A549 (cell line): Measurements from ENCODE around the gene SVOPL.

Experiments used
- CHD4 ChIP-seq: fragments of 200-600 bp; sonication (generic); IDR thresholded peaks from 2 replicates; pipeline ENCODE4 v1.6.1; 2016; ENCODE audit warnings: antibody characterized with exemption, mild to moderate bottlenecking, borderline replicate concordance
- EP300 ChIP-seq, 2 experiments: fragments of >200 bp; sonication (Bioruptor Twin); formaldehyde crosslinking; IDR thresholded peaks; 2 replicates in 1 of 2; 3 replicates in 1 of 2; pipeline ENCODE4 v1.6.1; 2016 to 2017
- HOXB13 ChIP-seq: fragments of 250-450 bp; sonication (Bioruptor Pico); IDR thresholded peaks from 2 replicates; pipeline ENCODE4 v1.5.0; 2020; ENCODE audit warnings: low read depth, mild to moderate bottlenecking, moderate library complexity
- KDM1A ChIP-seq: fragments of 200-600 bp; sonication (generic); IDR thresholded peaks from 2 replicates; pipeline ENCODE4 v1.6.1; 2016; ENCODE audit warnings: low read depth, mild to moderate bottlenecking
- MAZ ChIP-seq: fragments of 150-350 bp; IDR thresholded peaks from 2 replicates; pipeline ENCODE4 v1.6.1; 2014; ENCODE audit warnings: antibody characterized with exemption, low read depth, low read length, borderline replicate concordance
- POLR2A ChIP-seq: IDR thresholded peaks from 2 replicates; pipeline ENCODE4 v1.6.1; 2012; ENCODE audit warnings: mild to moderate bottlenecking, low read length
- RAD21 ChIP-seq, 2 experiments: fragments of >200 bp in 1 of 2; sonication (Bioruptor Twin) in 1 of 2; formaldehyde crosslinking in 1 of 2; IDR thresholded peaks in 1 of 2; conservative IDR thresholded peaks in 1 of 2; 2 replicates in 1 of 2; 3 replicates in 1 of 2; pipeline ENCODE4 v1.6.1; 2012 to 2018; ENCODE audit warnings: inconsistent platforms in 1 of 2
- TF ChIP-seq, protein P1 (sequence below): fragments of >200 bp; sonication (Bioruptor Twin); formaldehyde crosslinking; IDR thresholded peaks from 3 replicates; pipeline ENCODE4 v1.5.1; 2016
- TF ChIP-seq, protein P2 (sequence below): fragments of 450-650 bp; IDR thresholded peaks from 2 replicates; pipeline ENCODE4 v1.6.1; 2014; ENCODE audit warnings: antibody characterized with exemption
- TF ChIP-seq, protein P3 (sequence below): fragments of 200-600 bp; sonication (generic); IDR thresholded peaks from 2 replicates; pipeline ENCODE4 v1.6.1; 2016; ENCODE audit warnings: antibody characterized with exemption, mild to moderate bottlenecking, moderate library complexity

DNA sequence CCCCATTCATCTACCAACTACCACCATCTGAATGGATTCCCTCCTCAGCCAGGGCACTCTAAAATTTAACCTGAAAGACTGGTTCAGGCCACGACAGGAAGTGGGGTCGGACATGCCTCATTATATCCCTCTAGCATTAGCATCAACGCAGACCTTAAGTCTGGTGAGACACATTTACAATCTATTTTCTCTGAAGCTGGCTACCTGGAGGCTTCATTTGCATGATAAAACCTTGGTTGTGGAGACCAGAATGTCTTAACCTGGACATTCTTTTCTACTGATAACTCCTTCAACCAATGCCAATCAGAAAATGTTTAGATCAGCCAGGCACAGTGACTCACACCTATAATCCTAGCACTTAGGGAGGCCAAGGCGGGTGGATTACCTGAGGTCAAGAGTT lies 42.3 kb downstream of the SVOPL start:
- TF ChIP-seq, protein P1, sequence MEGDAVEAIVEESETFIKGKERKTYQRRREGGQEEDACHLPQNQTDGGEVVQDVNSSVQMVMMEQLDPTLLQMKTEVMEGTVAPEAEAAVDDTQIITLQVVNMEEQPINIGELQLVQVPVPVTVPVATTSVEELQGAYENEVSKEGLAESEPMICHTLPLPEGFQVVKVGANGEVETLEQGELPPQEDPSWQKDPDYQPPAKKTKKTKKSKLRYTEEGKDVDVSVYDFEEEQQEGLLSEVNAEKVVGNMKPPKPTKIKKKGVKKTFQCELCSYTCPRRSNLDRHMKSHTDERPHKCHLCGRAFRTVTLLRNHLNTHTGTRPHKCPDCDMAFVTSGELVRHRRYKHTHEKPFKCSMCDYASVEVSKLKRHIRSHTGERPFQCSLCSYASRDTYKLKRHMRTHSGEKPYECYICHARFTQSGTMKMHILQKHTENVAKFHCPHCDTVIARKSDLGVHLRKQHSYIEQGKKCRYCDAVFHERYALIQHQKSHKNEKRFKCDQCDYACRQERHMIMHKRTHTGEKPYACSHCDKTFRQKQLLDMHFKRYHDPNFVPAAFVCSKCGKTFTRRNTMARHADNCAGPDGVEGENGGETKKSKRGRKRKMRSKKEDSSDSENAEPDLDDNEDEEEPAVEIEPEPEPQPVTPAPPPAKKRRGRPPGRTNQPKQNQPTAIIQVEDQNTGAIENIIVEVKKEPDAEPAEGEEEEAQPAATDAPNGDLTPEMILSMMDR = no peak
- TF ChIP-seq, protein P2, sequence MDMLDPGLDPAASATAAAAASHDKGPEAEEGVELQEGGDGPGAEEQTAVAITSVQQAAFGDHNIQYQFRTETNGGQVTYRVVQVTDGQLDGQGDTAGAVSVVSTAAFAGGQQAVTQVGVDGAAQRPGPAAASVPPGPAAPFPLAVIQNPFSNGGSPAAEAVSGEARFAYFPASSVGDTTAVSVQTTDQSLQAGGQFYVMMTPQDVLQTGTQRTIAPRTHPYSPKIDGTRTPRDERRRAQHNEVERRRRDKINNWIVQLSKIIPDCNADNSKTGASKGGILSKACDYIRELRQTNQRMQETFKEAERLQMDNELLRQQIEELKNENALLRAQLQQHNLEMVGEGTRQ = no peak
- TF ChIP-seq MAZ = no peak
- TF ChIP-seq POLR2A = no peak
- TF ChIP-seq CHD4 = no peak
- TF ChIP-seq RAD21 (conservative IDR thresholded peaks at IDR 0.05 in 1 of 2, IDR thresholded peaks at IDR 0.05 in 1 of 2) = no peak
- TF ChIP-seq HOXB13 (CRISPR knock-in tag) = no peak
- TF ChIP-seq, protein P3, sequence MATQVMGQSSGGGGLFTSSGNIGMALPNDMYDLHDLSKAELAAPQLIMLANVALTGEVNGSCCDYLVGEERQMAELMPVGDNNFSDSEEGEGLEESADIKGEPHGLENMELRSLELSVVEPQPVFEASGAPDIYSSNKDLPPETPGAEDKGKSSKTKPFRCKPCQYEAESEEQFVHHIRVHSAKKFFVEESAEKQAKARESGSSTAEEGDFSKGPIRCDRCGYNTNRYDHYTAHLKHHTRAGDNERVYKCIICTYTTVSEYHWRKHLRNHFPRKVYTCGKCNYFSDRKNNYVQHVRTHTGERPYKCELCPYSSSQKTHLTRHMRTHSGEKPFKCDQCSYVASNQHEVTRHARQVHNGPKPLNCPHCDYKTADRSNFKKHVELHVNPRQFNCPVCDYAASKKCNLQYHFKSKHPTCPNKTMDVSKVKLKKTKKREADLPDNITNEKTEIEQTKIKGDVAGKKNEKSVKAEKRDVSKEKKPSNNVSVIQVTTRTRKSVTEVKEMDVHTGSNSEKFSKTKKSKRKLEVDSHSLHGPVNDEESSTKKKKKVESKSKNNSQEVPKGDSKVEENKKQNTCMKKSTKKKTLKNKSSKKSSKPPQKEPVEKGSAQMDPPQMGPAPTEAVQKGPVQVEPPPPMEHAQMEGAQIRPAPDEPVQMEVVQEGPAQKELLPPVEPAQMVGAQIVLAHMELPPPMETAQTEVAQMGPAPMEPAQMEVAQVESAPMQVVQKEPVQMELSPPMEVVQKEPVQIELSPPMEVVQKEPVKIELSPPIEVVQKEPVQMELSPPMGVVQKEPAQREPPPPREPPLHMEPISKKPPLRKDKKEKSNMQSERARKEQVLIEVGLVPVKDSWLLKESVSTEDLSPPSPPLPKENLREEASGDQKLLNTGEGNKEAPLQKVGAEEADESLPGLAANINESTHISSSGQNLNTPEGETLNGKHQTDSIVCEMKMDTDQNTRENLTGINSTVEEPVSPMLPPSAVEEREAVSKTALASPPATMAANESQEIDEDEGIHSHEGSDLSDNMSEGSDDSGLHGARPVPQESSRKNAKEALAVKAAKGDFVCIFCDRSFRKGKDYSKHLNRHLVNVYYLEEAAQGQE = no peak
- no peak for TF ChIP-seq EP300 (IDR thresholded peaks at IDR 0.05)
- TF ChIP-seq KDM1A = no peak
